Lower leg skin (tissue), 4 donors: Measurements from ENCODE around the gene OTOS. TPM values are rescaled to one million over a fixed set of nuclear protein-coding genes. Genes with fewer than 3 reads are reported as not detected.

Source experiments
- DNase-seq, 2 donors: peaks; one replicate each; pipeline ENCODE4 v3.0.0-alpha.2; 2019; ENCODE audit warnings: low spot score in 2 of 2
- H3K4me3 ChIP-seq: fragments of 200-600 bp; sonication (generic); 2 replicates; pipeline ENCODE4 v1.5.1; 2017; ENCODE audit warnings: mild to moderate bottlenecking, low read depth; ENCODE audit not compliant: poor library complexity, severe bottlenecking
- POLR2A ChIP-seq, 2 donors: fragments of 450-650 bp; IDR thresholded peaks; one replicate each; pipeline ENCODE4 v1.6.1; 2016 to 2017; ENCODE audit warnings: antibody characterized with exemption in 2 of 2, mild to moderate bottlenecking in 1 of 2, moderate library complexity in 1 of 2
- WGBS, 2 donors: methylation state at CpG; one replicate each; pipeline ENCODE4 v1.1.5; 2018; 5-methylcytosine and 5-hydroxymethylcytosine counted together
- intact Hi-C: fragments of 100-400 bp; cut with DNase I; formaldehyde crosslinking; loops from one replicate; pipeline ENCODE4 v1.15.0; 2023; ENCODE audit warnings: low total_unique reads
- total RNA-seq, 4 donors: library from RNA; depleted of rRNA; stranded (reverse); fragments of >200 nt; gene quantifications; one replicate each; pipeline ENCODE4 v1.1.0, GENCODE V29; 2016
- TF ChIP-seq, protein P1 (sequence below), 3 donors: fragments of 450-650 bp; IDR thresholded peaks; one replicate each; pipeline ENCODE4 v1.5.1; 2016; ENCODE audit warnings: antibody characterized with exemption in 3 of 3, mild to moderate bottlenecking in 3 of 3, moderate library complexity in 2 of 3

OTOS gene
- total RNA-seq, 4 donors from 2014 or later, result not detected

DNA sequence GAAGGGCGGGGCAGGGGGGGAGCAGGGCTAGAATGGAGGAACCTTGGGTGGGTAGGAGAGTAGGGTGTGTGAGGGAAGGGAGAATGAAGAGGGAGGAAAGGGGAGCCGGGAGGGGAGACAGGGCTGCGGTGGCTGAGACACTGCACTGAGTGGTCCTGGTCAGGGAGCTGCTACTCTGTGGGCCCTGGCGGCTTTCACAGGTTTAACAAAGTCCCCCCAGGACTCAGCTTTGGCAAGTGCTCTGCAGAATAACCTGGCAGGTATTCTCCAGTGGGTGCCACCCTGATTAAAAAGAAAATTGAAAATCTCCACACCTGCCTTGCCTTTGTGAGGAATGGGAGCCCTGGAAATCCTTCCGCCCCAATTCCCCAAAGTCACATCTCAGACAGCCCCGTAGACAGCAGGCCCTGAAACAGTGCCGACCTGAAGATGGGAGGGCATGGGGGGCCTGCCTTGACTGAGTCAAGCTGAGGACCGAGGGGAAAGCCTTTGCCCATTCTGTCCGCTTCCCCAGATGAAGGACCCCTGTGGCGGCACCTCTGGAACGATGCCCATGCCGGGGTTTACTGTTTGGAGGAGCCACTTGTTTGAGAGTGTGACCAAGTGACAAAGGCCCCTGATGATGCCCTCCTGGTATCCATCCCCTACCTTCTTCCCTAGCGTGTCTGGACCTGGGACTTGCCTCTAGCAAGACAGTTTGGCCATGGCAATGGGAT lies 43.6 kb upstream of the OTOS start:
- H3K4me3 ChIP-seq, result no peak overlapping the region
- TF ChIP-seq, protein P1, sequence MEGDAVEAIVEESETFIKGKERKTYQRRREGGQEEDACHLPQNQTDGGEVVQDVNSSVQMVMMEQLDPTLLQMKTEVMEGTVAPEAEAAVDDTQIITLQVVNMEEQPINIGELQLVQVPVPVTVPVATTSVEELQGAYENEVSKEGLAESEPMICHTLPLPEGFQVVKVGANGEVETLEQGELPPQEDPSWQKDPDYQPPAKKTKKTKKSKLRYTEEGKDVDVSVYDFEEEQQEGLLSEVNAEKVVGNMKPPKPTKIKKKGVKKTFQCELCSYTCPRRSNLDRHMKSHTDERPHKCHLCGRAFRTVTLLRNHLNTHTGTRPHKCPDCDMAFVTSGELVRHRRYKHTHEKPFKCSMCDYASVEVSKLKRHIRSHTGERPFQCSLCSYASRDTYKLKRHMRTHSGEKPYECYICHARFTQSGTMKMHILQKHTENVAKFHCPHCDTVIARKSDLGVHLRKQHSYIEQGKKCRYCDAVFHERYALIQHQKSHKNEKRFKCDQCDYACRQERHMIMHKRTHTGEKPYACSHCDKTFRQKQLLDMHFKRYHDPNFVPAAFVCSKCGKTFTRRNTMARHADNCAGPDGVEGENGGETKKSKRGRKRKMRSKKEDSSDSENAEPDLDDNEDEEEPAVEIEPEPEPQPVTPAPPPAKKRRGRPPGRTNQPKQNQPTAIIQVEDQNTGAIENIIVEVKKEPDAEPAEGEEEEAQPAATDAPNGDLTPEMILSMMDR (IDR thresholded peaks at IDR 0.05), result no peak
- no peak for TF ChIP-seq POLR2A (IDR thresholded peaks at IDR 0.05)
- DNase-seq, result no peak
- intact Hi-C loops, result no loop called here
- WGBS, 2 donors, result 65 to 88% methylated on average over 13 of the region's 13 CpGs

DNA sequence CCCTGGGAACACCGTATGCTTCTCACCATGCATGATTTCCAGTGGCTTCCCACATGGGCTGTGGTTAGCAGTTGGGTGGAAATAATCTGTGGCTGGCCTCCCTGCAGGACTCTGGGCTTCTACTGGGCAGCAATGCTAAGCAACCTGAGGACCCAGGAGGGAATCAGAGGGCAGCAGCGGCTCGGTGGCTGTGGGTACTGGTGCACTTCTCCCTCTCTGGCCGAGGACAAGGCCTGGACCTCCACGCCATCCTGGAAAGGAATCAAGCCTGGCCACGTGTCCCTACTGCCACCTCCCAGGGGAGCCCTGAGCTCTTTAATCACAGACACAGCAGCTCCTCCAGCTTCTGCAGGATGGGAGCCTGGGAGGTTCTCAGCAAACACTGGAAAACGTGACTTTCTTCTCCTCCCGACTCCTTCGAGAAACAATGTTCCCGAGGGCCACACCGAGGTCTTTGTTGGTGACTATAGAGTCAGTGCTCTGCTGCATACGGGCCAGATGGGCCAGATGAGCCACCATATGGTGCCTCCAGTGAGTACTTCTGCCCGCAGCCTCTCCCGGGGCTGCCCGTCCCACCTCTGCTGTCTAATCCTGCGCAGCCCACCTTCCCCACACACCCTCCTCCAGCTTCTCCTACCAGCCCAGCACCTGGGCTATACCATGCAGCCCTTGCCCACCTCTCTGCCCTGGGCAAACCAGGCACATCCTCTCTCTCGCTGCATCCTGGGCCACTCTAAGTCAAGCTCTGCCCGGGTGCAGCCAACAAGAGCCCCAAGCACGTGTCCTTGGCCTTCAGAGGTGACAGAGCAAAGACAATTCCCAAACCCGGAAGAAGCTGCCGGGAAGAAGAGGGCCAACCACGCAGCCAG lies 42.8 kb upstream of the OTOS start:
- WGBS, 2 donors, result 73 to 78% methylated on average over 21 to 22 of the region's 22 CpGs
- TF ChIP-seq POLR2A (IDR thresholded peaks at IDR 0.05), result no peak
- TF ChIP-seq, protein P1 (IDR thresholded peaks at IDR 0.05), result no peak
- intact Hi-C loops, result no loop called here
- no peak overlapping the region for H3K4me3 ChIP-seq
- peak in 1 of 2 donors; percentile 67 for DNase-seq

DNA sequence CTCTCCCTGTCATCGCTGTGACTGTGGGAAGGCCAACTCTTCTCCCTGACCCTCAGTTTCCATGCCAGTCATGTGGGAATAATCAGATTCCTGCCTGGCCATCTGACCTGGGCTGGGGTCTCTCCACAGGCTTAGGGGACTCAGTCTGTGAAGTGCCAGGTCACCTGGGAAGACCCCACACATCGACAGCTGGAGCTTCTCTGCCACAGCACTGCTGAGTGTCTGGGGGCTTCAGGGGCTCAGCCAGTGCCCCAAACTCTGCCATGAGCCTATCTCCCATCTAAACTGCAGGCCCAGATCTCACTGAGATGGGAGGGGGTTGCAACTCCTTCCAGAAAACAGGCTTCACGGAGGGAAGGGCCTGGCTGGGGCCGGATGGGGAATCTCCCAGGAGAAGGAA lies 42.0 kb upstream of the OTOS start:
- H3K4me3 ChIP-seq, result no peak overlapping the region
- WGBS, 2 donors, result 78 to 93% methylated on average over 3 to 4 of the region's 4 CpGs
- intact Hi-C loops, result no loop called here
- peak in 1 of 2 donors; percentile 57 for DNase-seq
- TF ChIP-seq, protein P1 (IDR thresholded peaks at IDR 0.05), result no peak
- TF ChIP-seq POLR2A (IDR thresholded peaks at IDR 0.05), result no peak

DNA sequence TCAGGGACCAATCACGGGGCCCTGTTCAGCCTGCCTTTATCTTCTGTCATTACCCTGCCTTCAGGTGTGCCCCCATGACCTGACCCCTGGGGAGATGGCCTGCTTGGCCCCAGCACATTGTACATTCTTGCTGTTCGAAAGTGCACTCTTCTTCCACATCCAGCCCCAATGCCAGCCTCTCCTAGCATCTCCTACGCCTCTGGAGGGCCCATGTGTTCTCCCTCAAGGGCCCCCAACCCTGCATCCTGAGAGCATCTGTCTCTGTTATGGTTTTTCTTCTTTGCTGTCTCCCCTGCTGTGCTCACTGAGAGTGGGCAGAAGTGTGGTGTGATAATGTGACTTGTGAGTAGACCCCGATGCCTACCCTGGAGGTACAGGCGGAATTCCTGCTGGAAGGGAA lies 41.5 kb upstream of the OTOS start:
- no peak overlapping the region for H3K4me3 ChIP-seq
- DNase-seq, result no peak
- TF ChIP-seq, protein P1 (IDR thresholded peaks at IDR 0.05), result no peak
- TF ChIP-seq POLR2A (IDR thresholded peaks at IDR 0.05), result no peak
- intact Hi-C loops, result no loop called here
- 70 to 83% methylated on average over 5 of the region's 5 CpGs for WGBS, 2 donors

DNA sequence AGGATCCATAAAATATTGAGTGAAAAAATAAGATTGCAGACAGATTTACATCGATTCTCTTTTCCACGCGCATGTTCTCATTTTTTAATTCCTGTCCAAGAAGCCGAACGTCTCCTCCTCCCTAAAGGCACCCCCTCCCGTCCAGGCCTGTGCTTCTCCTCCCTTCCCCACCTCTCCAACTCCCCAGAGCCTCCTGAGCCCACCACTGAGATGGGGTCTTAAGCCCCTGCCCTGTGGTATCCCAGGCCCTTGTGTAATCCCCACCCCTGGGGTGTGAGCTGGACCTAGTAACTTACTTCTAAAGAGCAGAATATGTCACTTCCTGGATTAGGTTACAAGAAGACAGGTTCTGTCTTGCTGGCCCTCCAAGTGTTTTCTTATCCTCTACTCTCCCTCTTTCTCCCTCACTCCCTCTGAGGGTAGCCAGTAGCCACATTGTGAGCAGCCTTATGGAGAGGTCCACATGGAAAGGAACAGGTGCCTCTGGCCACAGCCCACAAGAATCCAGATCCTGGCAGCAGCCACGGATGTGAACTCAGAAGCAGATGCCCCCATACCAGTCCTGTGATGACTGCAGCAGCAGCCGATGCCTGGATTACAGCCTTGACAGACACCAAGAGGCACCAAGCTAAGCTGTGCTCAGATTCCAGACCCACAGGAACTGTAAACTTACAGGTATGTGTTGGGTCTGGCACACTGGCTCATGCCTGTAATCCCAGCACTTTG lies 39.6 kb upstream of the OTOS start:
- intact Hi-C loops, result no loop called here
- no peak overlapping the region for H3K4me3 ChIP-seq
- WGBS, 2 donors, result 45 to 55% methylated on average over 8 of the region's 8 CpGs
- no peak for TF ChIP-seq POLR2A (IDR thresholded peaks at IDR 0.05)
- TF ChIP-seq, protein P1 (IDR thresholded peaks at IDR 0.05), result no peak
- no peak for DNase-seq
